ENCODE data around the gene KRTAP4-12.
"Not testable (repeated sequence)": the region's sequence is repeated elsewhere in the genome, so short reads cannot be mapped to it uniquely, and the experiment has no call there.

Gene KRTAP4-12

DNA sequence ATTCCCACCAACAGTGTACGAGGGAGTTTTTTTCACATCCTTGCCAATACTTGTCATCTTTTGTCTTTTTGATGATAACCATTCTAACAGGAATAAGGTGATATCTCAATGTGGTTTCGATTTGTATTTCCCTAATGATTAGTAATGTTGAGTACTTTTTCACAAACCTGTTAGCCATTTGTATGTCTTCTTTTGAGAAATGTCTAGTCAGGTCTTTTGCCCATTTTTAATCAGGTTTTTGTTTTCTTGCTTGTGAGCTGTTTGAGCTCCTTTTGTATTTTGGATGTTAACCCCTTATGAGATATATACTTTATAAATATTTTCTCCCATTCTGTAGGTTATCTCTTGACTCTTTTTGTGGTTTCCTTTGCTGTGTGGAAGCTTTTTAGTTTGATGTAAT, 27.5 kb upstream of the KRTAP4-12 start:
- no peak overlapping the region for H3K27ac ChIP-seq
- TF ChIP-seq, protein P1, sequence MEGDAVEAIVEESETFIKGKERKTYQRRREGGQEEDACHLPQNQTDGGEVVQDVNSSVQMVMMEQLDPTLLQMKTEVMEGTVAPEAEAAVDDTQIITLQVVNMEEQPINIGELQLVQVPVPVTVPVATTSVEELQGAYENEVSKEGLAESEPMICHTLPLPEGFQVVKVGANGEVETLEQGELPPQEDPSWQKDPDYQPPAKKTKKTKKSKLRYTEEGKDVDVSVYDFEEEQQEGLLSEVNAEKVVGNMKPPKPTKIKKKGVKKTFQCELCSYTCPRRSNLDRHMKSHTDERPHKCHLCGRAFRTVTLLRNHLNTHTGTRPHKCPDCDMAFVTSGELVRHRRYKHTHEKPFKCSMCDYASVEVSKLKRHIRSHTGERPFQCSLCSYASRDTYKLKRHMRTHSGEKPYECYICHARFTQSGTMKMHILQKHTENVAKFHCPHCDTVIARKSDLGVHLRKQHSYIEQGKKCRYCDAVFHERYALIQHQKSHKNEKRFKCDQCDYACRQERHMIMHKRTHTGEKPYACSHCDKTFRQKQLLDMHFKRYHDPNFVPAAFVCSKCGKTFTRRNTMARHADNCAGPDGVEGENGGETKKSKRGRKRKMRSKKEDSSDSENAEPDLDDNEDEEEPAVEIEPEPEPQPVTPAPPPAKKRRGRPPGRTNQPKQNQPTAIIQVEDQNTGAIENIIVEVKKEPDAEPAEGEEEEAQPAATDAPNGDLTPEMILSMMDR (IDR thresholded peaks at IDR 0.05): no peak
- TF ChIP-seq ZFX (IDR thresholded peaks at IDR 0.05; ENCODE audit: borderline replicate concordance): no peak

DNA sequence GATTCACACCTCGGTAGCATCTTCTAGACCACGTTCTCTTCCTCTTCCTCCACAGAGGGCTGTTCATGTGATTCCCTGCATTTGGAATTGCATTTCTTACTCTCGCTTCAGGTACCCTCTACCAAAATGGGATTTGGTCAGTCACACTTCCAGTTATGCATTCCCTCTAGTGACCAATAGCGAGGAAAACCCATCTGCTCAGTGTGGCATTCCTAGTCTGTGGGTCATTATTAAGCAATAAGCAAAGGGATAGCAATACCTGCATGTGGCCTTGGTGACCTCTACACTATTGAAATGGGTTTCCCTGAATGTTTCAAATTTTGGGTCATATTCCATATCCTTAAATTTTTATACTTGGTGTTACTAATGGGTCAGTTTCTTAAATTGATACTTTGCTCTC, 26.0 kb upstream of the KRTAP4-12 start:
- TF ChIP-seq ZFX (IDR thresholded peaks at IDR 0.05; ENCODE audit: borderline replicate concordance): no peak
- TF ChIP-seq, protein P1 (IDR thresholded peaks at IDR 0.05): no peak
- H3K27ac ChIP-seq: no peak overlapping the region

DNA sequence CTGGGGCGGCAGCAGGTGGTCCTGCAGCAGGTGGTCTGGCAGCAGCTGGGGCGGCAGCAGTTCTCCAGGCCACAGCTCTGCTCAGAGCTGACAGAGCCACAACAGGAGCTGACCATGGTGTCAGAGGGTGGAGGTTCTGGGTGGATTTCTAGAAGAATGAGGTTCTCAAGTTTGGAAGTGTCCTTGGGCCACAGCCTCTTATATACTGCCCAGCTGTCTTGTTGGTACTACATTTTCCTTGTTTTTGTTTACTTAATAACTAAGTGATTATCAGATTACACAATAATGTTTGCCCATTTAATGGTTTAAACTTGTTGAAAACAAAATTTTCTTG, 25.6 kb upstream of the KRTAP4-12 start, which contains the start of gene KRTAP4-5:
TSS of gene KRTAP4-5 (minus strand) at position 174 of the 334 bp plus-strand sequence. CDS start at position 116, 58 bp downstream.
- TF ChIP-seq, protein P1 (IDR thresholded peaks at IDR 0.05): no peak
- no peak for TF ChIP-seq ZFX (IDR thresholded peaks at IDR 0.05; ENCODE audit: borderline replicate concordance)
- H3K27ac ChIP-seq: no peak within 1 kb of the TSS

DNA sequence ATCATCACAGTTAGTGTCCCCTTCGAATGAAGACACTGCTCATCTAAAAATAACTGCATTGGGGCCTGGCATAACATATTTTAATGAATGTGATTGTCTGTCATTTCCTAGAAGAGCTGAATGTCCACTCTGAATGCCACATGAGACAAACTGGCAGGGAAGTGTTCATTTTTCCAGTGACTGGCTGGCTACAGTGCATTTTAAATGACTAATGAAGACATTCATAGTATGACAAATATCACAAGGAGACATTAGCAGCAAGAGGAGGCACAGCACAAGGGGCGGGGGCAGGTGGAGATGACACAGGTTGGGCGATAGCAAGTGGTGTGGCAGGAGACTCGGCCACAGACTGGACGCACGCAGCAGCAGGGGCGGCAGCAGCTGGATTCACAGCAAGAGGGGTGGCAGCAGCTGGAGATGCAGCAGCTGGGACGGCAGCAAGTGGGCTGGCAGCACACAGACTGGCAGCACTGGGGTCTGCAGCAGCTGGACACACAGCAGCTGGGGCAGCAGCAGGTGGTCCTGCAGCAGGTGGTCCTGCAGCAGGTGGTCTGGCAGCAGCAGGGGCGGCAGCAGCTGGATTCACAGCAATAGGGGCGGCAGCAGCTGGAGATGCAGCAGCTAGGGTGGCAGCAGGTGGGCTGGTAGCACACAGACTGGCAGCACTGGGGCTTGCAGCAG, 25.1 kb upstream of the KRTAP4-12 start:
- H3K27ac ChIP-seq: not testable (repeated sequence)

DNA sequence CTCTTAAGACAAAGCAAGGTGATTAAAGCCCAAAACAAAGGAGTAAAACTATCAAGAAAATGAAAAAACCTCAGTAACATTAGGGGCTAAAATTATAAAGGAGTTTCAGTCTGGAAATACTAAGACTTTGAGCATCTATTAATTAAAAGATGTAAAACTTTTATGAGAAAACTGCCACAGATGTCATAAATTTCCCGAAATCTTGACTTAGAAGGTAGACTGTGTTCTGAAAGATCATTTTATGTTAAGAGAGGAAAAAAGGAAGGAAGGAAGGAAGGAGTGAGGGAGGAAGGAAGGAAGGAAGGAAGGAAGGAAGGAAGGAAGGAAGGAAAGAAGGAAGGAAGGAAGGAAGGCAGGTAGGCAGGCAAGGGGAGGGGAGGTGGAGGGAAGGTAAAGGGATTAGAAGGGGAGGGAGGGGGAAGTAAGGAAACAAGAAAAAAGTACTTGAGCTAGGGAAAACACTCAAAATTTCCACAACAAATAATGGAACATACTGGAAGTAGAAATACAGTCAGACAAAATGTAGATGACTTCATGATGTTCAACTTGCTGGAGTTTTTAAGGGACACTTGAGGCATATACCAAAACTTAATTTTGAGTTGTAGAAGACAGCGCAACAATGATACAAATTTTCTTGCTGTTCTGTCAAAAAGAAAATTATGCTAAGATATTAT, 23.7 kb upstream of the KRTAP4-12 start:
- H3K27ac ChIP-seq: no peak overlapping the region
- TF ChIP-seq, protein P1 (IDR thresholded peaks at IDR 0.05): no peak
- no peak for TF ChIP-seq ZFX (IDR thresholded peaks at IDR 0.05; ENCODE audit: borderline replicate concordance)

DNA sequence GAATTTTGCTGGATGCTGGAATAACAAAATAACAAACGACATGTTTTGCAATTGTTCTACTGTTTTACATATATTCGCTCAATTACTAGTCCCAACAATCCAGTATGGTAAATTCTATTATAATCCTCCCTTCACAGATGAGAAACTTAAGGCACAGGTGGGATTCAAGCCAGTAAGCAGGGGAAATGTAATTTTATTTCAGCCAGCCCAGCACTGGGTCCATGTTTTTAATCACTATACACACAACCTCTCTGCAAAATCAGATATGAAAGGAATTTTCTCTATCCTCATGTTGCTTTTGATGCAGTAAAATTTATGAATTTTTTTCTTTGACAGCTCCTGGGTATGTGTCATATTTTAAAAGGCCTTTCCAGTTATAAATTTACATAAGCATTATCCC, 21.3 kb upstream of the KRTAP4-12 start:
- no peak overlapping the region for H3K27ac ChIP-seq
- no peak for TF ChIP-seq ZFX (IDR thresholded peaks at IDR 0.05; ENCODE audit: borderline replicate concordance)
- TF ChIP-seq, protein P1 (IDR thresholded peaks at IDR 0.05): no peak

DNA sequence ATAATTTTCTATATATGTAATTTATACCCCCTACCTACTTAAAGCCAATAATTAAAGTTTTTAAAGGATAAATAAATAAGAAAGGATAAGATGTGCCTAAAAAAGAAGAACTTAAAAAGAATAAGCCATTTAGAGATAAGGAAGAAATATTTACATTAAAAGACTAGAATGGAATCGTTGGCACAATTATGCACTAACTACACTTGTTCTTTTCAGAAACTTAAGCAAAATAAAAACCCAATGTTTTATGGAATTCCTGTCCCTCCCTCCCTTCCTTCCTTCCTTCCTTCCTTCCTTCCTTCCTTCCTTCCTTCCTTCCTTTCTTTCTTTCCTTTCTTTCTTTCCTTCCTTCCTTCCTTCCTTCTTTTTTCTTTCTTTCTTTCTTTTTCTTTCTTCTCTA, 20.9 kb upstream of the KRTAP4-12 start:
- no peak for TF ChIP-seq ZFX (IDR thresholded peaks at IDR 0.05; ENCODE audit: borderline replicate concordance)
- TF ChIP-seq, protein P1 (IDR thresholded peaks at IDR 0.05): no peak

More for the DNA sequence above, 20.9 kb upstream of the KRTAP4-12 start:
- no peak overlapping the region for H3K27ac ChIP-seq

All from 22Rv1 (cell line).